K562 (cell line): ENCODE data around the gene NAGPA. TPM values are rescaled to one million over a fixed set of nuclear protein-coding genes. Genes with fewer than 3 reads are reported as not detected.

Experiments used
- CBFB ChIP-seq: sonication (generic); formaldehyde crosslinking; IDR thresholded peaks from 2 replicates; pipeline ENCODE4 v1.4.0; 2020; ENCODE audit warnings: mild to moderate bottlenecking, missing genetic modification reagents
- E4F1 ChIP-seq: fragments of 250-450 bp; sonication (Bioruptor Pico); IDR thresholded peaks from 2 replicates; pipeline ENCODE4 v1.5.0; 2021; ENCODE audit warnings: mild to moderate bottlenecking, borderline replicate concordance
- HLTF ChIP-seq: fragments of 450-650 bp; IDR thresholded peaks from 2 replicates; pipeline ENCODE4 v1.6.1; 2016
- JUN ChIP-seq, 2 experiments: sonication (generic) in 1 of 2; formaldehyde crosslinking in 1 of 2; IDR thresholded peaks; 2 replicates each; pipeline versions ENCODE4 v1.6.1 to v1.8.0; 2012 to 2022; ENCODE audit warnings: borderline replicate concordance in 2 of 2, mild to moderate bottlenecking in 2 of 2, improper control_type of control experiment in 1 of 2, low read depth in 1 of 2, low read length in 1 of 2, missing genetic modification reagents in 1 of 2
- JUND ChIP-seq, 2 experiments: IDR thresholded peaks; 2 replicates in 1 of 2; 3 replicates in 1 of 2; pipeline ENCODE4 v1.6.1; 2011; ENCODE audit warnings: borderline replicate concordance in 2 of 2, low read depth in 2 of 2, low read length in 2 of 2, improper control_type of control experiment in 1 of 2, missing biosample characterization in 1 of 2, missing genetic modification characterization in 1 of 2, missing genetic modification reagents in 1 of 2
- NRF1 ChIP-seq, 2 experiments: fragments of 450-650 bp; IDR thresholded peaks in 1 of 2; conservative IDR thresholded peaks in 1 of 2; 2 replicates each; pipeline ENCODE4 v1.6.1; 2014; ENCODE audit warnings: mild to moderate bottlenecking in 2 of 2
- SMARCE1 ChIP-seq: fragments of 450-650 bp; IDR thresholded peaks from 2 replicates; pipeline ENCODE4 v1.7.1; 2016; ENCODE audit warnings: mild to moderate bottlenecking
- THRB ChIP-seq: fragments of 450-650 bp; formaldehyde crosslinking; conservative IDR thresholded peaks from 2 replicates; pipeline ENCODE4 v1.4.0; 2022; ENCODE audit warnings: mild to moderate bottlenecking, missing genetic modification characterization
- VEZF1 ChIP-seq: fragments of 200-800 bp; sonication (Bioruptor generic); IDR thresholded peaks from 2 replicates; pipeline ENCODE4 v1.6.1; 2017; ENCODE audit warnings: missing genetic modification characterization, missing compliant biosample characterization
- YY1 ChIP-seq, 3 experiments: IDR thresholded peaks; 2 replicates each; pipeline ENCODE4 v1.6.1; 2011; ENCODE audit warnings: low read length in 2 of 3, mild to moderate bottlenecking in 2 of 3, moderate library complexity in 2 of 3, borderline replicate concordance in 1 of 3, control low read depth in 1 of 3, low read depth in 1 of 3; ENCODE audit not compliant: insufficient read depth in 3 of 3, insufficient replicate concordance in 2 of 3, control insufficient read depth in 1 of 3, insufficient read length in 1 of 3; ENCODE audit errors: extremely low read depth in 1 of 3
- ZNF561 ChIP-seq: fragments of 450-650 bp; formaldehyde crosslinking; conservative IDR thresholded peaks from 2 replicates; pipeline ENCODE4 v1.4.0; 2020; ENCODE audit warnings: mild to moderate bottlenecking, moderate library complexity
- ZNF655 ChIP-seq: fragments of 250-450 bp; sonication (Bioruptor Pico); IDR thresholded peaks from 2 replicates; pipeline ENCODE4 v1.5.0; 2021
- polyA plus RNA-seq, 8 experiments: library from polyadenylated mRNA; depleted of rRNA in 4 of 8; stranded (reverse) in 5 of 8; unstranded in 3 of 8; fragments of >200 nt; fragmentation: Nextera tagmentation in 2 of 8; fragmentation: Illumina TruSeq in 1 of 8; extraction: Ambion mirVana in 2 of 8; extraction: Trizol in 1 of 8; gene quantifications; 2 replicates each; pipeline versions ENCODE4 v1.2.1 to v1.2.3, GENCODE V29; 2011 to 2014; ENCODE audit warnings: inconsistent platforms in 1 of 8, missing spikeins in 1 of 8
- total RNA-seq, 7 experiments: library from RNA; depleted of rRNA in 6 of 7; stranded (reverse); fragments of >200 nt in 6 of 7; fragmentation: Illumina TruSeq in 2 of 7; extraction: Trizol in 2 of 7; gene quantifications; 2 replicates each; pipeline versions ENCODE4 v1.2.1 to v1.2.3, GENCODE V29; 2011 to 2021; ENCODE audit warnings: low replicate concordance in 1 of 7
- TF ChIP-seq, protein P1 (sequence below): fragments of 450-650 bp; IDR thresholded peaks from 2 replicates; pipeline ENCODE4 v1.6.1; 2014; ENCODE audit warnings: low read depth, mild to moderate bottlenecking, moderate library complexity, borderline replicate concordance

Gene NAGPA
- total and polyA plus RNA-seq, 9 of the 15 experiments (the other 6 are each of a cell fraction or from before 2014, with no cell fraction given) = 0.15 to 12.7 (median 4.6) TPM

DNA sequence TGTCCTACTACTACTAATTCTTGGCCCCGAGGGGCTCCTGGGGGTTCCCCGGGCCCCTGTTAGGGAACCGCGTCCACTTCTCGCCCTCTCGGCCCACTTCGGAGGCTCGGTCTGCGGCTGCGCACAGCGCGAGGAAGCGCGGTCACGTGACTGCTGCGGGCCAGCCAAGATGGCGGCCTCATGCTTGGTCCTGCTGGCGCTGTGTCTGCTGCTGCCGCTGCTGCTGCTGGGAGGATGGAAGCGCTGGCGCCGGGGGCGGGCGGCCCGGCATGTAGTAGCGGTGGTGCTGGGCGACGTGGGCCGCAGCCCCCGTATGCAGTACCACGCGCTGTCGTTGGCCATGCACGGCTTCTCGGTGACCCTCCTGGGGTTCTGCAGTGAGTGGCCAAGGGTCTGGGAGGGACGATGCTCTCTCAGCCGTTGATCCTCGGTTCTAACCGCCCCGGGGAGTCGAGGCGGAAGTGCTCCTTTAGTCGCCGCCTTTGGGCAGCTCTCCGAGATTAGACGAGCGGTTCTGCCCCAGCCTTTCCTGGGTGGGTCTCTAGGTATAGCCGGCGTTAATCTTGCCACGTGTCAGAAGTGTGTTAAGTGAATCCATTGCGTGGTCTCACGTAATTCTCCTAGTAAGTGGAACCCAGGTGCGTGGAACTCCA is 38.1 kb upstream of the NAGPA start, which contains the start of gene ALG1 (continued):
- peak; percentile 34; the same call in 1 of the 2 replicates for TF ChIP-seq JUN (IDR thresholded peaks at IDR 0.05; ENCODE audit: borderline replicate concordance, low read depth, low read length)
- TF ChIP-seq JUN (CRISPR knock-in tag; IDR thresholded peaks at IDR 0.05; ENCODE audit: borderline replicate concordance) = no peak
- TF ChIP-seq HLTF = peak; percentile 73; the same call in 1 of the 2 replicates
- 0 out of 2 replicates have a peak, but pooled peaks have one; percentile 6 for TF ChIP-seq SMARCE1
- peak; percentile 95 to 99 (median 98) for TF ChIP-seq YY1 (IDR thresholded peaks at IDR 0.05; ENCODE audit: borderline replicate concordance in 1 of 3, control insufficient read depth in 1 of 3, extremely low read depth in 1 of 3, insufficient read depth in 3 of 3, insufficient read length in 1 of 3, insufficient replicate concordance in 2 of 3, low read depth in 1 of 3, low read length in 2 of 3)
- TF ChIP-seq THRB (CRISPR knock-in tag) = no peak
- peak; percentile 40; the same call in 1 of the 2 replicates for TF ChIP-seq VEZF1 (CRISPR knock-in tag)
- TF ChIP-seq, protein P1, sequence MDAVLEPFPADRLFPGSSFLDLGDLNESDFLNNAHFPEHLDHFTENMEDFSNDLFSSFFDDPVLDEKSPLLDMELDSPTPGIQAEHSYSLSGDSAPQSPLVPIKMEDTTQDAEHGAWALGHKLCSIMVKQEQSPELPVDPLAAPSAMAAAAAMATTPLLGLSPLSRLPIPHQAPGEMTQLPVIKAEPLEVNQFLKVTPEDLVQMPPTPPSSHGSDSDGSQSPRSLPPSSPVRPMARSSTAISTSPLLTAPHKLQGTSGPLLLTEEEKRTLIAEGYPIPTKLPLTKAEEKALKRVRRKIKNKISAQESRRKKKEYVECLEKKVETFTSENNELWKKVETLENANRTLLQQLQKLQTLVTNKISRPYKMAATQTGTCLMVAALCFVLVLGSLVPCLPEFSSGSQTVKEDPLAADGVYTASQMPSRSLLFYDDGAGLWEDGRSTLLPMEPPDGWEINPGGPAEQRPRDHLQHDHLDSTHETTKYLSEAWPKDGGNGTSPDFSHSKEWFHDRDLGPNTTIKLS = peak; percentile 81
- TF ChIP-seq JUND (IDR thresholded peaks at IDR 0.05; ENCODE audit: borderline replicate concordance, low read depth, low read length) = 0 out of 2 replicates have a peak, but pooled peaks have one; percentile 15
- TF ChIP-seq JUND (tag; IDR thresholded peaks at IDR 0.05; ENCODE audit: borderline replicate concordance, low read depth, low read length) = peak; percentile 23; the same call in 1 of the 3 replicates
- TF ChIP-seq NRF1 (conservative IDR thresholded peaks at IDR 0.05 in 1 of 2, IDR thresholded peaks at IDR 0.05 in 1 of 2) = peak; percentile 90 to 93
- TF ChIP-seq E4F1 (CRISPR knock-in tag) = no peak
- TF ChIP-seq ZNF655 (CRISPR knock-in tag) = no peak
- 0 out of 2 replicates have a peak, but pooled peaks have one; percentile 61 for TF ChIP-seq CBFB (CRISPR knock-in tag)
- TF ChIP-seq ZNF561 (CRISPR knock-in tag) = no peak
